HG03095 (cell line): ENCODE data around the gene TAOK1.
A peak's percentile ranks its signal among the peaks of the same experiment; 100 is the strongest.
"Not testable (repeated sequence)": the region's sequence is repeated elsewhere in the genome, so short reads cannot be mapped to it uniquely, and the experiment has no call there.

ENCODE experiments used
- ATAC-seq: cut with Tn5 transposase; IDR thresholded peaks from one replicate; pipeline ENCODE4 v1.9.1; 2021; ENCODE audit warnings: moderate library complexity; ENCODE audit not compliant: unreplicated experiment

TAOK1 gene

DNA sequence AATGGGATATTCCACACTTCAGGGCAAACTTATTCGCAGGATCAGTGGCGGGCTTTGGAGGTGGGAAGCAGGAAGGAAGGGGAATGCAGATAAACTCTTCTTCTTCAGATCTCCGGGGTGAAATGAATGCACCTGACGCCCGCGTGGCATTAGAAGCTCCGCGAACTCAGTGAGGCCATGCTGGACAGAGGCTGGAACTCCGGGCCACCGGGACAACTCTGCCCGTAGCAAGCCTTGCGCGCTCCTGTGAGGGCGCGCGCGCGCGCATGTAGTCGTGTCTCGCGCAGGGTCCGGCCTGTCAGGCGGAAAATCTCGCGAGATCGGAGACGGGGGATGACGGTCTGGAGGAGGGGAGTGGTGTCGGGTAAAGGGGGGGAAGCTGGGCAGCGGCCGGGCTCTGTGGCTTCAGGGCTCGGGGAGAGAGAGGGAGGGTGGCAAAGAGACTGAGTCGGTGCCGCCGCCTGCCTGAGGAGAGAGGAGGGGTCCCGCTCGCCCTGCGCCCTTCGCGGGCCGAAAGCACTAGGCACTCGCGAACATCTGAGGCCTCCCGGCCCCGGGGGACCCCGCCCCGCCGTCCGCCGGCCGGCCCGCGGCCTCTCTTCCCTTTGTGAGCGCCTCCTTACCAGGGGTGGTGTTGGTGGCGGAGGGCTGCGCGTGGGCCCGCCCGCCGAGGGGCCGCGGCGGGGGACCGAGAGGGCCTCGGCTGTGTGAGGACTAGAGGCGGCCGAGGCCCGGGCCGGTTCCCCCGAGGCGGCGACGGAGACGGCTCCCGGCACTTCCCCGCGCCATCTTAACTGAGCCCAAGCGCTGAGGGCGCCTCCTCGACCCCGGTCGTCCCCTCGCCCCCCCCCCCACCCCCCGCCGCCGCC lies at the start of gene TAOK1:
Gene TAOK1, plus strand, starts transcription at position 382 of the 869 bp plus-strand sequence. CDS start 61,186 bp downstream, outside the sequence.
- ATAC-seq: peak; percentile 56

DNA sequence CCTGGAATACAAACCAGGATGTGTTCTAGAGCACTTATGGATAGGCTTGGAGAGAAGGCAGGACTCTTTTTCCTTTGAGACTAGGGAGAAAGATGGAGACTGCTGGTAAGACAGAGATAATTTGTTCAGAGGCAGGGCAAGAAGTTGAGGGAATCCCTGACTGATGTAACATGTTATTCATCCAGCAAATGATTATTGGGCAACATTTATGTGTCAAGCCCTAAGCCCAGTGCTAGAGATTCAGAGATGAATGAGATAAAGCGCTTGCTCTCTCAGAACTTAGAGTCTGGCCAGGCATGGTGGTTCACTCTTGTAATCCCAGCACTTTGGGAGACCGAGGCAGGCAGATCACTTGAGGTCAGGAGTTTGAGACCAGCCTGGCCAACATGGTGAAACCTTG lies 48.4 kb upstream of the TAOK1 start:
- no peak for ATAC-seq

DNA sequence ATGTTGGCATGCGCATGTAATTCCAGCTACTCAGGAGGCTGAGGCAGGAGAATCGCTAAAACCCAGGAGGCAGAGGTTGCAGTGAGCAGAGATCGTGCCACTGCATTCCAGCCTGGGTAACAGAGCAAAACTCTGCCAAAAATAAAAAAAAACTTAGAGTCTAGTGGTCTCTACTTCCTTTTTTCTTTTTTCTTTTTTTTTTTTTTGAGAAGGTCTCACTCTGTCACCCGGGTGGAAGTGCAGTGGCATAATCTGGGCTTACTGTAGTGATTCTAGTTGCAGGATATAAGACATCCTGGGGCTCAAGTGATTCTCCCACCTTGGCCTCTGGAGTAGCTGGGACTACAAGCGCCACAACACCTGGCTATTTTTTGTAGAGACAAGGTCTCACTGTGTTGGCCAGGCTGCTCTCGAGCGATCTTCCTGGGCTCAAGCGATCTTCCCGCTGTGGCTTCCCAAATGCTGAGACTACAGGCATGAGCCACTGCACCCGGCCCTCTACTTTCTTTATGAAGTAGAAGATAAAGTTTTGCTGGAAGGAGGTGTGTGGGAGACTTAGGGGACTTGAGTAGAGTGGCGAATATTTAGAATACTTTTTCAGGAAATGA lies 47.9 kb upstream of the TAOK1 start:
- no peak for ATAC-seq

DNA sequence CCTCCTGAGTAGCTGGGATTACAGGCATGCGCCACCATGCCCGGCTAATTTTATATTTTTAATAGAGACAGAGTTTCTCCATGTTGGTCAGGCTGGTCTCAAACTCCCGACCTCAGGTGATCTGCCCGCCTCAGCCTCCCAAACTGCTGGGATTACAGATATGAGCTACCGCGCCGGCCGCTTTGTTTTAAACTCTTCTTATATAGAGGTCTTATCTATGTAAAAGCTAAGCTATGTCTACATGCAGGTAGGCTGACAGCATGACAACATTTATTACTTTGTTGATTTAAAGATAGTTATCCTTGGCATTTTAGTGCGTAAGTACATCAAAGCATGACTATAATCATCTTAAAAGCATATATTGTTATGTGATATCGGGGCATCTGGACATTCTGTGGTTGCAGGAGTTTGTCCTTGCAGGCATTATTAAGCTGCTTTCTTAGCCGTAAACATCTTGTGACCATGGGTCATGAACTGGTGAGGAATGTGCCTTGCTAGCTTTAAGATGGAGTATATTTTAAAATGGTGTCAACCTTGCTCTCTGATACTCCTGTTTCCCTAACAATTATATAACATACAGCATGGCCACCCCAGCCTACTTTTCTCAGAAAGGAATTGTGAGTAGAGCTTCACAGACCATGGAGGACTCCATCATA lies 45.8 kb upstream of the TAOK1 start:
- ATAC-seq: no peak

DNA sequence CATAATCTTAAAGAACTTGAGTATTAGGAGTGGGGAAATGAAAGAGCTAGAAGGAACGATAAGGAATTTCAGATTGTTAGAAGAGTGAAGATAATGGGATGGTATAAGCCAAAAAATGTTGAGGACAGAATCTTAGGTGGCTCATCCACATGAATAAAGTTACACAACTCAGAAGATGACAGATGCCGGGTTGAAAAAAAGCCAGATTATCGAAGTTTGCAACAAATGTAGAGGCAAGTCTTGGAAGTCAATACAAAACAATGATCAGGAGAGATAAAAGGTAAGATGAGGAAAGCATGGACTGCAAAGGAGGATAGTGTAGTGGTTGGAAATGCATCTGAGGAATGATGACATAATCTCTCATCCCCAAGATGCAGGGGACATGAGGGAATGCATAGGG lies 45.1 kb upstream of the TAOK1 start:
- ATAC-seq: no peak

DNA sequence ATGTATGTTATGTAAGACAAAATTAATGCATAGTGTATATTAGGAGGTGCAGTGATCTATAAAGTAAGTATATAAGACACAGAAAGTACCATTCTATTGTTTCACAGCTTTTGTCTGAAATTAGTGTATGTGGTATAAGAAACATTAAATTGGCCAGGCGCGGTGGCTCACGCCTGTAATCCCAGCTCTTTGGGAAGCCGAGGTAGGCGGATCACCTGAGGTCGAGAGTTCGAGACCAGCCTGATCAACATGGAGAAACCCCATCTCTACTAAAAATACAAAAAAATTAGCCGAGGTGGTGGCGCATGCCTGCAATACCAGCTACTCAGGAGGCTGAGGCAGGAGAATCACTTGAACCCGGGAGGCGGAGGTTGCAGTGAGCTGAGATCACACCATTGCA lies 44.7 kb upstream of the TAOK1 start:
- not testable (repeated sequence) for ATAC-seq

DNA sequence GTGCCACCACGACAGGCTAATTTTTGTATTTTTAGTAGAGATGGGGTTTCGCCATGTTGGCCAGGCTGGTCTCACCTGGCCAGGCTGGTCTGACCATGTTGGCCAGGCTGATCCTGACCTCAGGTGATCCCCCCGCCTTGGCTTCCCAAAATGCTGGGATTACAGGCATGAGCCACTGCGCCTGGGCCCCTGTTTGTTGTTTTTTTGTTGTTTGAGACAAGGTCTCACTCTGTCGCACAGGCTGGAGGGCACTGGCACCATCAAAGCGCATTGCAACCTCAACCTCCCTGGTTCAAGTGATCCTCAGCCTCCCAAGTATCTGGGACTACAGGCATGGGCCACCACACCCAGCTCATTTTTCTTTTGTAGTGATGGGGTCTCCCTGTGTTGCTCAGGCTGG lies 43.7 kb upstream of the TAOK1 start:
- no peak for ATAC-seq

DNA sequence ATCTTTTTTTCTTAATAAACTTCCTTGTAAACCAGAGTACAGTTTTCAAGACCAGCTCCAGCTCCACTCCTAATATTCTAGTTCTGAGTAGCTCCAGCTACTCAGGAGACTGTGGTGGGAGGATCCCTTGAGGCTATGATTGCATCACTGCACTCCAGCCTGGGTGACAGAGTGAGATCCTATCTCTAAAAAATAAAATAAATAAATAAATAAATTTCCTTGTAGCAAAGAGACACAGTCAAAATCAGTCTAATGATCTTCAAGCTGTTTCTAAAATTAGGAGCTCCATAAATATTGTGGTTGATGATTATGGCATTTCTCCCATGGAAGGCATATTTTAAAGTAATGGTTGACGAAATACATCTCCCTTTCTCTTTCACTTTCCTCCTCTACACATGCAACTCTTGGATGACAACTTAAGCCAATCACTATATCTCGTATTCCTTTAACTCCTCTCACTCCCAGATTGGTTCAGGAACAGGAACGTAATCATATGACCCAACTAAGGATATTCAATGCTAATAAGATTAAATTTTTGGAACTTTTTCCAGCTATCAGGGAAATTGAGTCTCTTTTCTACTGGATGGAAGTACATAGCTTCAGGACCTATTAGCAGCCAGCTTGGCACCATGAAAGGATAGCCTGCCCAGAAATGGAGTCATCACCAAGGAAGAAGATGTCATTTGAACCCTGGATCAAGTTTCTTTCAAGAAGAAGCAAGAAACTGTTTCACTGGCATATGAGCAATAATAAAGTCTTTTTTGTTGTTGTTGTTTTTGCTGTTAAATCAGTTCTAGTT lies 42.1 kb upstream of the TAOK1 start:
- ATAC-seq: no peak

DNA sequence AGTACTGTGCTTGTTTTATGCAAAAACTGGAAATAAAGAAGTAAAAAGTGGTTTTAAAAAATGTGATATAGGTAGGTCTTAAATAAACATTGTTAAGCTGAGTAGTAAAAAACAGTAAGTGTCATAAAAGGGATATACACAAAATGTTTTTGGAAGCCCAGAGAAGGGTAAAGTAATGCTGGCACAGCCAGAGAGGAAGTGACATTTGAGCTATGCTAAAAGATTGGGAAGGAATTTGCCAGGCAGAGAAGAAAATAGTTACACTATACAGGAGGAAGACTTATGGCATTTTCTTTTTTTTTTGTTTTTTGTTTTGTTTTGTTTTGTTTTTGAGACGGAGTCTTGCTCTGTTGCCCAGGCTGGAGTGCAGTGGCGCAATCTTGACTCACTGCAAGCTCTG lies 40.8 kb upstream of the TAOK1 start:
- ATAC-seq: no peak

DNA sequence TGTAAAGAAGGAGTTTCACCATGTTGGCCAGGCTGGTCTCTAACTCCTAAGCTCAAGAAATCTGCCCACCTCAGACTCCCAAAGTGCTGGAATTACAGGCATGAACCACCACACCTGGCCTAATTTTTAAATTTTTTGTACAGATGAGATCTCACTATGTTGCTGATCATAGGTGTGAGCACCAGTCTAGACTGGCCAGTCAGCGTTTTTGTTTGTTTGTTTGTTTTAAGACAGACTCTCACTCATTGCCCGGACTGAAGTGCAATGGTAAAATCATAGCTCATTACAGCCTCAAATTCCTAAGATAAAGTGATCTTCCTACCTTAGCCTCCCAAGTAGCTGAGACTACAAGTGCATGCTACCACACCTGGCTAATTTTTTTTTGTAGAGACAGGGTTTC lies 38.0 kb upstream of the TAOK1 start:
- ATAC-seq: no peak

DNA sequence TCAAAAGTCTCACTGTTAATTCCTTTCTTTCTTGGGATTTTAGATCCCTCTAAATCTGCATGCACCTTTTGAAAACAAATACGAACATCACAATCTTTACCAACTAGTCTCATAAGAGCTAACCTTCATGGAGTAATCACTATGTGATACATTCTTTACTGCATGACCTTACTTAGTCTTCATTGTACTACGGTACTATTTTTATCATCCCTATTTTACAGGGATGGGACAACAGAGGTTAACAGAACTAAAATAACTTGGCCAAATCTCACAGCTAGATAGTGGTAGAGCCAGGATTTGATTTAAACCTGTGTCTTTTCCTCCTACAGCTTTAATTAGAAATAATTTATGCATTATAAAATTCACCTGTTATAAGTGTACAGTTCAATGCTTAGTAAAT lies 32.9 kb upstream of the TAOK1 start:
- ATAC-seq: no peak

DNA sequence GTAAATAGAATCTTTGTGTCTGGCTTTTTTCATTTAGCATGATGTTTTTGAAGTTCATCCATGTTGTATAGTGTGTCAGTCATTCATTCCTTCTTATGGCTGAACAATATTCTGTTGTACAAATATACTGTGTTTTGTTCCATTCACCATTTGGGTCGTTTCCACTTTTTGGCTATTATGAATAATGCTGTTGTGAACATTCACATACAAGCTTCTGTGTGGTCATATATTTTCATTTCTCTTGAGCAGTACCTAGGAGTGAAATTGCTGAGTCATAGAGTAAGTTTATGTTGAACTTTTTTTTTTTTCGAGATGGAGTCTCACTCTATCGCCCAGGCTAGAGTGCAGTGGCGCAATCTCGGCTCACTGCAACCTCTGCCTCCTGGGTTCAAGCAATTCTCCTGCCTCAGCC lies 32.3 kb upstream of the TAOK1 start:
- no peak for ATAC-seq

DNA sequence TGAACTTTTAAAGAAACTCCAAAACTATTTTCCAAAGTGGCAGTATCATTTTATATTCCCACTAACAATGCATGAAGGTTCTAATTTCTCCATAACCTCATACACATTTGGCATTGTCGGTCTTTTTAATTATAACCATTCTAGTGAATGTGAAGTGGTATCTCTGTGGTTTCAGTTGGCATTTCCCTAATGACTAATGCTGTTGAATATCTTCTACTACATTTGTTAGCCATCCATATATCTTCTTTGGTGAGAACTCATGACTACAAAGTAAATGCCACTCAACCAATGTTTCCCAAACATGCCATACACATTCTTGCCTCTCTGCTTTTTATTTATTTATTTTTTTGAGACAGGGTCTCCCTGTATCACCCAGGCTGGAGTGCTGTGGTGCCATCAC lies 31.7 kb upstream of the TAOK1 start:
- no peak for ATAC-seq

DNA sequence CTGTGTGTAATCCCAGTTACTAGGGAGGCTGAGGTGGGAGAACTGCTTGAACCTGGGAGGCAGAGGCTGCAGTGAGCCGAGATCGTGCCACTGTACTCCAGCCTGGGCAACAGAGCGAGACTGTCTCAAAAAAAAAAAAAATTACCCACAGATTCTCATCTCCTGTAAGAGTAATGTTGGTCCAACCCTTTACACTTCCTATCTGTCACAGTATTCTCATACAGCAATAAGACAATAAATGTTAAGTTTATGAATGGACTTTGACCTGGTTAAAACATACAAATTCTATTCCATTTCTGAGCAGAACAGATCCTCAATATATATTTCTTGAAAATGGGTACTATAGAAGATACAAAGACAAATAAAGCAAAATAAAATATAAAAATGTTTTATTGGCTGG lies 30.4 kb upstream of the TAOK1 start:
- ATAC-seq: no peak

DNA sequence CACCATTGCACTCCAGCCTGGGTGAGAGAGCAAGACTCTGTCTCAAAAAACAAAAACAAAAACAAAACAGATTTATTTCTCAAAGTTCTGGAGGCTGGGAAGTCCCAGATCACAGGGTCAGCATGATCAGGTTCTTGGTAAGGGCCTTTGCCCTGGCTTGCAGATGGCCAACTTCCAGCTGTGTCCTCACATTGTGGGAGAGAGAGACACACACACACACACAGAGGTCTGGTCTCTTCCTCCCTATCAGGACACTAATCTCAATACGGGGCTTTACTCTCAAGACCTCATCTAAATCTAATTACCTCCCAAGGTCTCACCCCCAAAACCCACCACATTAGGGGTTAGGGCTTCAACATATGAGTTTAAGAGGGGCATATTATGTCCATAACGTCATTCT lies 26.4 kb upstream of the TAOK1 start:
- ATAC-seq: no peak

DNA sequence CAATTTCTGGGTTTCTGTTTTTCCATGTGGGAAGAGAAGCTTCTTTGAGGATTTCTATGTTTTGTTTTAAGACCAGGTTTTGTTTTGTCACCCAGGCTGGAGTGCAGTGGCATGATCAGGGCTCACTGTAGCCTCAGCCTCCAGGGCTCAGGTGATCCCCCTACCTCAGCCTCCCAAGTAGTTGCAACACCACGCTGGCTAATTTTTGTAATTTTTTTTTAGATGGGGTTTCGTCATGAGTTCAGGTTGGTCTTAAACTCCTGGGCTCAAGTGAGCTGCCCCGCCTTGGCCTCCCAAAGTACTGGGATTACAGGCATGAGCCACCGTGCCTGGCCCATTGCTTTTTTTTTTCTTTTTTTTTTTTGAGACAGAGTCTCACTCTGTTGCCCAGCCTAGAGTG lies 25.5 kb upstream of the TAOK1 start:
- no peak for ATAC-seq

DNA sequence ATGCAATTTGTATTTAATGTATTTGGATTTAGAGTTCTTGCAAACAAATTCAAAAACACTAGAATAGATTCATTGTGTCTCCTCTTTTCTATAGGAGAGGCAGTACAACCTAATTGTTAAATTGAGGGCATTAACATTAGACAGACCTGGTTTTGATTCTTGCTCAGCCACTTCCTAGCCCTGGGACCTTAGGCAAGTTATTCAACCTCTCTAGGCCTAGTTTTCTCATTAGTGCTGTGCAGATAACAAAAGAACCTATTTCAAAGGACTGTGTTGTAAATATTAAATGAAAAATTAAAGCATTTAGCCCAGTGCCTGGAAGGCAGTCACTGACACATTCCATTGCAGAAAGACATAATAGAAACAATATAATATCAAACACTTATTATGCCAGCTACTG lies 22.0 kb upstream of the TAOK1 start:
- ATAC-seq: no peak

DNA sequence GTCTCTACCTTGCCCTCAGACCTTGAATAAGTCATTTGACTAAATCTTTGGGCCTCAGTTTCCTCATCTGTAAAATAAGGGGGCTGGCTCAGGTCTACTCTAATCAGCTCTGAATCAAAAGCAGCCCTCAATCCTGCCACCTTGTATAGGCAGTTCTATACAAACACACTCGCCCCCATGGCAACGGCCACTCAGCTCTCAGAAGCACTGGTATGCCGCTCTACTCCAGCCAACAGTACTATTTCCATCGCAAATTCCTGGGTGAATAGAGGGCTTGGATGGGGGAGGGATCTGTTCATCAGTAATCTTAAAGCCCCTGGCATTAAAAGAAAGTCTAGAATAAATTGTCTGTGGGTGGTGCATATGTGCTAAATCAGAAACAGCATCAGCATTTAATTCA lies 21.2 kb upstream of the TAOK1 start:
- ATAC-seq: no peak

DNA sequence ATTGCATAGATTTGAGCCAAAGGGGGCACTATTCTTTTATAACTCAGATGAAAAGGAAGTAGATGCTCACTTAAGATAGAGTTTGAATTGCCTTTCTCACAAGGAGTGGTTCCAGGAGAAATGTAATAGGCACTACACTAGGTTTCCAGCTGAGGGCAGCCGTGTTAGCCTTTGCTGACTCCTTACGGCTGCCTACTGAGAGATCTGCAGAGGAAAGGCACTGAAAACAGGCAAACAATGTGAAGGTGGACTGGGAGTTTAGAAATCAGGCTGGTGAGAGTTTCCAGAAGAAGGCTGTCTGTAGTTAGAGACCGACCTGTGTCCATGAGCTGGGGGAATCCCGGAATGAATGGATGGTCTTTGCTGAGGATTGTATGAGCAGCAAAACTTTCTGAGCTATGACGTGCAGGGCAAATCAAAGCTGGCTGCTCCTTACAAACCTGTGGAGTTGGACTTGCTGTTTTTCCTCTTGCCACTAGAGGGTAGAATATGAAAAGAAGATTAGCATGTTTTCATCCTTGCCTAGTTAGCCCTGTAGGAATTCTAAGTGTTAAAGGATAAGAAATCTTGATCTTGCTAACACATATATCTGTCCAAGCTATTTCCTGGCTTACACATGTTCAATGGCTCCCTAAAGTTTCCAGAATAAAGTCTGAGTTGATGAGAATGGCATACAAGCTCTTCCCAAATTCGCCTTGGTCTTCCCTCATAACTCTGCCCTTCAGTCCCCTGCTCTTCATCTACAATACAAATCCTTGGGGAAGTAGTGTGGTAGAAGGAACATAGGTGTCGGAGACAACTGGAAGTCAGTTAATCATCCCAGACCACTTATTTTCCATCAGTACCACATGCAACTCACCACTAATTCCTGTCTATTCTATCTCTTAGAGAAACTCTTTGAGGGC lies 20.1 kb upstream of the TAOK1 start:
- ATAC-seq: peak; percentile 65

DNA sequence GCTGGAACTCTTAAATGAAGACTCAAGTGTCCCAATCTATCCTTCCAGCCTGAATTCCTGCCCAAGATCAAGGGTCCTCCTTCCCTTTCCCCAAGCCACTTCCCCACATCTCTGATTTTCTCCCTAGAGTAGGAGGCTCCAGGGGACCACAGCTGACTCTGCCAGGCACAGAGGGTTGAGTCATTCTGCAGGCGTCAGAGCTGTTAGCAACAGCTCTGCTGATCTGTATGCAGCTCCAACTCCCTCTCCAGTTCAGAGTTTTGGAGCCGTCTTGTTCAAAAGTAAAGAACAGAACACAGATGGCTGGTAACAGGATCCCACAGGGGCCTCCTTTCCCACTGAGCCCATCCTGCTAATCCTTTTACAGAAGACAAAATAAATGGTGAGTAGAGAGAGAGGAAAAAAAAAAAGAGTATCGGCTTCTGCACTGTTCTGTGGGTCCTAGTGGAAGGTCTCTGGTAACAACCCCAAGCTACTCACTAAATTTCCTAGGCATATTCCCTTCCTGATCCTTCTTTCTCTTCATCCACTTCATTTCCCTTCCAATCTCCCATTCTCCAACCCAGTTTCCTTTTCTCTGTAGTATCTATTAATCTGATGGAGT lies 13.4 kb upstream of the TAOK1 start:
- ATAC-seq: no peak
